ENCODE results near the gene GRB14.

Gene GRB14

DNA sequence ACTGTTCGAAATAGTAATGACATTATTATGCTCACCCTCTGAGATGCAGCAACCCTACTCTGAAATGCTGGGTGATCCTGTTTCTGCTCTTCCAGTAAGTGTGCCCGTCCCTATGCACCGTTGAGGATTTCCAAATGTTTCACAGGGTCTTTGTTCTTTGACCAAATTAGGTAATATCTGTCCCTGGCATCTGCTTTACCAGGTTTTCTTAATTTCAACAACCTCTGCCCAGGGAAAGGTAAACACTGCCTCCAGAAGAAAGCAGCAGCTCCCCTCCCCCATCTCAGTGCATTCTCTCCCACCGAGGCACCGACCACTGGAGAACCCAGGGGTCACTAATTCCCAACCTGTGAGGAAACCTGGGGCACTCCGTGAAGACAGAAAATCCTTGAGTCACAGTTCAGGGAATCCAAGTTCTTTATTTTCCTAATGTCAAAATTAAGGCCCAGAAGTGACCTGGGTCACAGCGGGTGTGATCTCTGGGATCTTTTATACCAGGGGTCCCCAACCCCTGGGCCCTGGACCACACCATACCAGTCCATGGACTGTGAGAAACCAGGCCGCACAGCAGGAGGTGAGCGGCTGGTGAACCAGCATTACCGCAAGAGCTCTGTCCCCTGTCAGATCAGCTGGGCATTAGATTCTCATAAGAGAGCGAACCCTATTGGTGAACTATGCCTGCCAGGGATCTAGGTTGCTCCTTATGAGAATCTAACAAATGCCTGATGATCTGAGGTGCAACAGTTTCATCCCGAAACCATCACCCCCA lies 1.2 kb upstream of the GRB14 start:
- Histone ChIP-seq H3K27me3 (ENCODE audit: insufficient read depth, poor library complexity, severe bottlenecking) (peaks cover 16% of the 10 kb centered on the region), H3K27ac (replicated peaks) (no peak overlapping the region), H3K4me3 (replicated peaks; ENCODE audit: insufficient read depth, low read length) (no peak overlapping the region)
- no peak for DNase-seq (ENCODE audit: low read depth in 1 of 2, low spot score in 1 of 2)
- TF ChIP-seq, protein P1, sequence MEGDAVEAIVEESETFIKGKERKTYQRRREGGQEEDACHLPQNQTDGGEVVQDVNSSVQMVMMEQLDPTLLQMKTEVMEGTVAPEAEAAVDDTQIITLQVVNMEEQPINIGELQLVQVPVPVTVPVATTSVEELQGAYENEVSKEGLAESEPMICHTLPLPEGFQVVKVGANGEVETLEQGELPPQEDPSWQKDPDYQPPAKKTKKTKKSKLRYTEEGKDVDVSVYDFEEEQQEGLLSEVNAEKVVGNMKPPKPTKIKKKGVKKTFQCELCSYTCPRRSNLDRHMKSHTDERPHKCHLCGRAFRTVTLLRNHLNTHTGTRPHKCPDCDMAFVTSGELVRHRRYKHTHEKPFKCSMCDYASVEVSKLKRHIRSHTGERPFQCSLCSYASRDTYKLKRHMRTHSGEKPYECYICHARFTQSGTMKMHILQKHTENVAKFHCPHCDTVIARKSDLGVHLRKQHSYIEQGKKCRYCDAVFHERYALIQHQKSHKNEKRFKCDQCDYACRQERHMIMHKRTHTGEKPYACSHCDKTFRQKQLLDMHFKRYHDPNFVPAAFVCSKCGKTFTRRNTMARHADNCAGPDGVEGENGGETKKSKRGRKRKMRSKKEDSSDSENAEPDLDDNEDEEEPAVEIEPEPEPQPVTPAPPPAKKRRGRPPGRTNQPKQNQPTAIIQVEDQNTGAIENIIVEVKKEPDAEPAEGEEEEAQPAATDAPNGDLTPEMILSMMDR (IDR thresholded peaks at IDR 0.05; ENCODE audit: insufficient read depth, low read length) = no peak
- TF ChIP-seq, protein P2, sequence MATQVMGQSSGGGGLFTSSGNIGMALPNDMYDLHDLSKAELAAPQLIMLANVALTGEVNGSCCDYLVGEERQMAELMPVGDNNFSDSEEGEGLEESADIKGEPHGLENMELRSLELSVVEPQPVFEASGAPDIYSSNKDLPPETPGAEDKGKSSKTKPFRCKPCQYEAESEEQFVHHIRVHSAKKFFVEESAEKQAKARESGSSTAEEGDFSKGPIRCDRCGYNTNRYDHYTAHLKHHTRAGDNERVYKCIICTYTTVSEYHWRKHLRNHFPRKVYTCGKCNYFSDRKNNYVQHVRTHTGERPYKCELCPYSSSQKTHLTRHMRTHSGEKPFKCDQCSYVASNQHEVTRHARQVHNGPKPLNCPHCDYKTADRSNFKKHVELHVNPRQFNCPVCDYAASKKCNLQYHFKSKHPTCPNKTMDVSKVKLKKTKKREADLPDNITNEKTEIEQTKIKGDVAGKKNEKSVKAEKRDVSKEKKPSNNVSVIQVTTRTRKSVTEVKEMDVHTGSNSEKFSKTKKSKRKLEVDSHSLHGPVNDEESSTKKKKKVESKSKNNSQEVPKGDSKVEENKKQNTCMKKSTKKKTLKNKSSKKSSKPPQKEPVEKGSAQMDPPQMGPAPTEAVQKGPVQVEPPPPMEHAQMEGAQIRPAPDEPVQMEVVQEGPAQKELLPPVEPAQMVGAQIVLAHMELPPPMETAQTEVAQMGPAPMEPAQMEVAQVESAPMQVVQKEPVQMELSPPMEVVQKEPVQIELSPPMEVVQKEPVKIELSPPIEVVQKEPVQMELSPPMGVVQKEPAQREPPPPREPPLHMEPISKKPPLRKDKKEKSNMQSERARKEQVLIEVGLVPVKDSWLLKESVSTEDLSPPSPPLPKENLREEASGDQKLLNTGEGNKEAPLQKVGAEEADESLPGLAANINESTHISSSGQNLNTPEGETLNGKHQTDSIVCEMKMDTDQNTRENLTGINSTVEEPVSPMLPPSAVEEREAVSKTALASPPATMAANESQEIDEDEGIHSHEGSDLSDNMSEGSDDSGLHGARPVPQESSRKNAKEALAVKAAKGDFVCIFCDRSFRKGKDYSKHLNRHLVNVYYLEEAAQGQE (IDR thresholded peaks at IDR 0.05; ENCODE audit: insufficient replicate concordance, low read depth) = no peak
- TF ChIP-seq SPI1 (IDR thresholded peaks at IDR 0.05; ENCODE audit: borderline replicate concordance, low read depth) = no peak
- no peak for TF ChIP-seq GABPA (IDR thresholded peaks at IDR 0.05; ENCODE audit: low read depth)
- TF ChIP-seq POLR2AphosphoS5 (IDR thresholded peaks at IDR 0.05; ENCODE audit: low read depth) = no peak

GRCh38 chr2:164621764-164622105 lies 453 bp upstream of the GRB14 start:
- H3K4me3 ChIP-seq (replicated peaks; ENCODE audit: insufficient read depth, low read length) = no peak overlapping the region
- TF ChIP-seq POLR2AphosphoS5 (IDR thresholded peaks at IDR 0.05; ENCODE audit: low read depth) = no peak
- TF ChIP-seq, protein P1 (IDR thresholded peaks at IDR 0.05; ENCODE audit: insufficient read depth, low read length) = no peak
- peaks cover 16% of the 10 kb centered on the region for H3K27me3 ChIP-seq (ENCODE audit: insufficient read depth, poor library complexity, severe bottlenecking)
- H3K27ac ChIP-seq (replicated peaks) = no peak overlapping the region
- no peak for DNase-seq (ENCODE audit: low read depth in 1 of 2, low spot score in 1 of 2)

DNA sequence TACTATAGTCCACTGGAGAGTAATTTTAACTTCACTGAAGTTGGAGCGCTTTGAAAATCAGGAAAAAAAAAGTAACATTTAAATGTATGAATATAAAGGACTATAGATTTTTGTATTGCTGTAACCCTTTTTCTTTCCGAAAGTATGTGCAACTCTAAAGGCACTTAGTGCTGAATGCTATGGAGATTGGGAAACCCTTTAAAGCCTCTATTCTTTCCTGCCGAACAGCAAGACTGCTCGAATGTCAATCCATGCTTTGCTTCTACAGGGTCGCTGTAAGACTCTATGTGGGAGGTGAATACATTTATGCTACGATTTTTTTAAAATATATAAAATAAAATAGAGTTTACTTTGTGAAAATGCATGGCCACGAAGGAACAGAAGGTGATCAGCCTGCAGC lies 825 bp downstream of the GRB14 start:
- no peak for TF ChIP-seq POLR2AphosphoS5 (IDR thresholded peaks at IDR 0.05; ENCODE audit: low read depth)
- no peak for TF ChIP-seq SPI1 (IDR thresholded peaks at IDR 0.05; ENCODE audit: borderline replicate concordance, low read depth)
- no peak for DNase-seq (ENCODE audit: low read depth in 1 of 2, low spot score in 1 of 2)
- H3K27me3 ChIP-seq (ENCODE audit: insufficient read depth, poor library complexity, severe bottlenecking) = peaks cover 16% of the 10 kb centered on the region
- no peak overlapping the region for H3K4me3 ChIP-seq (replicated peaks; ENCODE audit: insufficient read depth, low read length)
- H3K27ac ChIP-seq (replicated peaks) = no peak overlapping the region

- Histone ChIP-seq H3K27me3 (ENCODE audit: insufficient read depth, poor library complexity, severe bottlenecking) (peaks cover 13% of the 10 kb centered on the region), H3K4me3 (replicated peaks; ENCODE audit: insufficient read depth, low read length) (no peak overlapping the region), H3K27ac (replicated peaks) (no peak overlapping the region)
- TF ChIP-seq GABPA (IDR thresholded peaks at IDR 0.05; ENCODE audit: low read depth) (no peak), POLR2AphosphoS5 (IDR thresholded peaks at IDR 0.05; ENCODE audit: low read depth) (no peak), SPI1 (IDR thresholded peaks at IDR 0.05; ENCODE audit: borderline replicate concordance, low read depth) (no peak)
- TF ChIP-seq, protein P1 (IDR thresholded peaks at IDR 0.05; ENCODE audit: insufficient read depth, low read length) = no peak
- TF ChIP-seq, protein P2 (IDR thresholded peaks at IDR 0.05; ENCODE audit: insufficient replicate concordance, low read depth) = no peak
- DNase-seq (ENCODE audit: low read depth in 1 of 2, low spot score in 1 of 2) = no peak
These were observed 3.8 kb downstream of the GRB14 start for GRCh38 chr2:164617466-164617865.

All from HL-60 (cell line).